SJCRH30 (cell line): Measurements from ENCODE around the gene TRABD2A. TPM values are rescaled to one million over a fixed set of nuclear protein-coding genes. Genes with fewer than 3 reads are reported as not detected.

Source experiments
- DNase-seq, 2 experiments: peaks; one replicate each; pipeline ENCODE4 v3.0.0-alpha.2; 2015 to 2020
- H3K27ac ChIP-seq: fragments of 250-450 bp; sonication (Bioruptor Pico); 2 replicates; pipeline ENCODE4 v1.5.1; 2020; ENCODE audit warnings: mild to moderate bottlenecking, moderate library complexity
- H3K27me3 ChIP-seq: fragments of 250-450 bp; sonication (Bioruptor Pico); 2 replicates; pipeline ENCODE4 v1.5.1; 2020; ENCODE audit warnings: mild to moderate bottlenecking, moderate library complexity
- H3K36me3 ChIP-seq: fragments of 250-450 bp; sonication (Bioruptor Pico); 2 replicates; pipeline ENCODE4 v1.5.1; 2020; ENCODE audit warnings: mild to moderate bottlenecking, moderate library complexity
- H3K4me1 ChIP-seq: fragments of 250-450 bp; sonication (Bioruptor Pico); 2 replicates; pipeline ENCODE4 v1.5.1; 2020; ENCODE audit warnings: mild to moderate bottlenecking, moderate library complexity
- H3K4me3 ChIP-seq: fragments of 250-450 bp; sonication (Bioruptor Pico); 2 replicates; pipeline ENCODE4 v1.5.1; 2020; ENCODE audit warnings: mild to moderate bottlenecking, moderate library complexity
- H3K9me3 ChIP-seq: fragments of 250-450 bp; sonication (Bioruptor Pico); replicated peaks from 2 replicates; pipeline ENCODE4 v1.5.1; 2020; ENCODE audit warnings: mild to moderate bottlenecking, moderate library complexity
- total RNA-seq: library from RNA; depleted of rRNA; stranded (reverse); fragments of >200 nt; shearing (Covaris generic); gene quantifications from 2 replicates; pipeline ENCODE4 v1.2.3, GENCODE V29; 2014

The TRABD2A gene
- total RNA-seq, 1 experiment from 2014 or later = 1.4 TPM

GRCh38 chr2:84894758-84895520 is 14.1 kb upstream of the TRABD2A start:
- Histone ChIP-seq H3K9me3 (no peaks in the 10 kb centered on the region), H3K36me3 (no peaks in the 10 kb centered on the region), H3K27ac (peak overlapping the region; percentile 53), H3K27me3 (no peaks in the 10 kb centered on the region), H3K4me3 (peak overlapping the region; percentile 3; the same call in 1 of the 2 replicates), H3K4me1 (peaks cover 33% of the 10 kb centered on the region)
- peak; percentile 59 to 77 for DNase-seq

- no peak for DNase-seq
Measured at GRCh38 chr2:84894131-84894586, 13.3 kb upstream of the TRABD2A start.

DNA sequence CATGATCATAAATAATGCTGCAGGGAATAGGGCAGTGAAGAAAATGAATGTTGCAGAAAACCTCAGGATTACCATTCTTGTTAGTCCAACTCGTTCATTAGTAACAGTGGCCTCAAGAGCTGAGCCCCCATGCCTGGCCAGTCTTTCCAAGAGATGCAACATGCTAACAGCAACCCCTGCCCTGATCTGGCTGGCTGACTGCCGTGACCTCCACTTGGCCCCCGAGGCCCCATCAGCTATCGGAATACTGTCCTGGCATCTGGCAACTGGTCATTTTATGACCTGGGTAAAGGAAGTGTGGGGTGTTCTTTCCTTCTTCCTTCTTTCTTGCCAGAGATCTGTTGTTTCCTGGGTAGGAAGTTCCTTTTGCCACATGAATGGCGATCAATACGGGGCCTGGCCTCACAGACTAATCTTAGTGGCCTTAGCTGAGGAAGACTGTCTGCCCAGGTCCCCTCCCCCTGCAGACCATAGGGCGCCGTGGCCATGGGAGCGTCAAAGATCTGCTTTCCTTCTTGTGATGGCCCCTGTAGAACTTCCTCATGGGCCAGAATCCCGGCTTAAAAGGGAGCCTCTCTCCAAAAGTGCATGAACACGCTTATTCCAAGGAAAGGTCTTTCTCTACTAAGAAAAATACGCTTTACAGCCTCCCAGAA is 10.6 kb upstream of the TRABD2A start:
- no peak overlapping the region for H3K27ac ChIP-seq
- DNase-seq = no peak
- H3K27me3 ChIP-seq = peaks cover 4% of the 10 kb centered on the region; the same call in 1 of the 2 replicates
- H3K4me1 ChIP-seq = peaks cover 7% of the 10 kb centered on the region
- no peaks in the 10 kb centered on the region for H3K36me3 ChIP-seq
- no peaks in the 10 kb centered on the region for H3K9me3 ChIP-seq
- H3K4me3 ChIP-seq = no peak overlapping the region

More at GRCh38 chr2:84894131-84894586, 13.3 kb upstream of the TRABD2A start:
- Histone ChIP-seq H3K4me1 (peaks cover 26% of the 10 kb centered on the region), H3K27ac (no peak overlapping the region; the same call in 1 of the 2 replicates), H3K36me3 (no peaks in the 10 kb centered on the region), H3K27me3 (no peaks in the 10 kb centered on the region), H3K4me3 (no peak overlapping the region), H3K9me3 (no peaks in the 10 kb centered on the region)

DNA sequence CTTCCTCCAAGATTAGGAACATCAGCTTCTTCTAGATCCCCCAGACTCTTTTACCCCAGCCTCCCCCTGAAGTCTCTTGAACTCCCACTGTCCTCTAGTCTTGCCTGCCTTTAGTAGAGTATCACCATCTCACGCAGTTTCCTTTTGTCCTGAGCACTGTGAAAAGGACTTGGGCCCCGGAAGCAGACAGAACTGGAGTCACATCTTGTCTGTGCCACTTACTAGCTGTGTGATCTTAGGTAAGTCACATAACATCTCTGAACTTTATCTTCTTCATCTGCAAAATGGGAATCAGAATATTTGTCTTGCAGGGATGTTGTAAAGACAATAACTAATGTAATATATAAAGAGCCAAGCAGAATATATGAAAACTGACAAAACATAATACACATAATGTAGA is 8.4 kb upstream of the TRABD2A start:
- Histone ChIP-seq H3K4me1 (no peaks in the 10 kb centered on the region), H3K27ac (no peak overlapping the region), H3K36me3 (no peaks in the 10 kb centered on the region), H3K4me3 (no peak overlapping the region), H3K9me3 (no peaks in the 10 kb centered on the region), H3K27me3 (peaks cover 4% of the 10 kb centered on the region; the same call in 1 of the 2 replicates)
- no peak for DNase-seq

GRCh38 chr2:84888401-84889276 is 7.8 kb upstream of the TRABD2A start:
- Histone ChIP-seq H3K4me3 (peak overlapping the region; percentile 21), H3K27me3 (peaks cover 11% of the 10 kb centered on the region; the same call in 1 of the 2 replicates), H3K36me3 (no peaks in the 10 kb centered on the region), H3K9me3 (no peaks in the 10 kb centered on the region), H3K4me1 (no peaks in the 10 kb centered on the region), H3K27ac (no peak overlapping the region)
- DNase-seq = no peak

DNA sequence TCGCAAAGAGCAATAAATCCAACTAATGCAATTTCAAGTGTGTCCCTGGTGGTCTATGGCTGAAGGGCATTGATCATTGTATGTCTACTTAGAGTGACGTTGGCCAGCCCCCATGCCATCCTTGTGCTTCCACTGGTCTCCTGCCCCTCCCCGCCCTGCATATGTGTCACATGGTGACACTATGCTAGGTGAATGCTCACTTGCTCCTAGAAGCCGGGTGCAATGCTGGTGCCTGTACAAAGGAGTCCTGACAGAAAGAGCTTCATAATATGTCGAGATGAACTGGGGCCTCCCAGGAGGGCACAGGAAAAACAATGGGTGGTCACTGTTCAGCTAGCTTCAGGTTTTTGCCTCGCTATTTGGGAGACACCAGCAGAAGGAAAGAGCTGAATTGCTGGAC is 5.9 kb upstream of the TRABD2A start:
- Histone ChIP-seq H3K36me3 (no peaks in the 10 kb centered on the region), H3K27me3 (peaks cover 11% of the 10 kb centered on the region; the same call in 1 of the 2 replicates), H3K27ac (no peak overlapping the region), H3K9me3 (no peaks in the 10 kb centered on the region), H3K4me1 (no peaks in the 10 kb centered on the region), H3K4me3 (no peak overlapping the region)
- DNase-seq = no peak

DNA sequence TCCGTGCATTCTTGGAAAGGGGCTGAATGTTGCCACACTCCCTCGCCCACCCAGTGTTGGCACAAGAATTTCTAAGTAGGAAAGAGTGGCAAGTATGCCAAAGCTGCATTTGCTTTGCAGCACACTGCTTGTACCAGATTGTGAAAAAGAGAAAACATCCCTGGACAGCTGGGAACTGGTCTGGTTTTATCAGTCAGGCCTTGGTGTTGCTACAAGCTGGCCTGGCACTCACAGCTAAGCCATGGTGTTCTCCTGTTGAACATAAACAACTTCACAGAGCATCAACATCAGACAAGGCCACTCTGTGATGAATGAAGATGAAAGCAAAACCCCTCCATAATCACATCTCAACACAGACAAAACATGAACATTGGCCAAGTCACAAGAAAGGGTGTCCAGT is 4.2 kb upstream of the TRABD2A start:
- Histone ChIP-seq H3K4me1 (no peaks in the 10 kb centered on the region; the same call in 1 of the 2 replicates), H3K27ac (no peak overlapping the region), H3K27me3 (peaks cover 21% of the 10 kb centered on the region), H3K9me3 (no peaks in the 10 kb centered on the region), H3K4me3 (no peak overlapping the region), H3K36me3 (no peaks in the 10 kb centered on the region)
- no peak for DNase-seq

GRCh38 chr2:84884449-84884848 is 3.6 kb upstream of the TRABD2A start:
- peaks cover 23% of the 10 kb centered on the region for H3K27me3 ChIP-seq

GRCh38 chr2:84882775-84883550 is 2.1 kb upstream of the TRABD2A start:
- Histone ChIP-seq H3K27me3 (peaks cover 23% of the 10 kb centered on the region), H3K4me3 (no peak overlapping the region), H3K4me1 (no peaks in the 10 kb centered on the region; the same call in 1 of the 2 replicates), H3K27ac (no peak overlapping the region), H3K36me3 (no peaks in the 10 kb centered on the region), H3K9me3 (no peaks in the 10 kb centered on the region)
- no peak for DNase-seq

More at GRCh38 chr2:84884449-84884848, 3.6 kb upstream of the TRABD2A start:
- Histone ChIP-seq H3K9me3 (no peaks in the 10 kb centered on the region), H3K27ac (no peak overlapping the region), H3K4me1 (no peaks in the 10 kb centered on the region; the same call in 1 of the 2 replicates), H3K36me3 (no peaks in the 10 kb centered on the region), H3K4me3 (no peak overlapping the region)
- DNase-seq = no peak

DNA sequence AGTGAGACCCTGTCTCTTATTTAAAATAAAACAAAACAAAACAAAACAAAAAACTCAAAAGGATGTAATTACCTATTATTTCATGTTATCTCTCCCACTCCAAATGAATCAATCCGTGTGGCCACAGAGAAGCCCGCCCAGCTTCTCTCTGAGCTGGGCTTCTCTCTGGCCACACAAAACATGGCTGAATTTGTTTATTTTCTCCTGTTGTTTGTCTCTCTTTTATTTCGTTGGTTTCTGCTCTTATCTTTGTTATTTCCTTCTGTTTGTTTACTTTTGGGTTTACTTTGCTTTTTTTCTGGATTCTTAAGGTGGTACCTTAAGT is 1.5 kb upstream of the TRABD2A start:
- Histone ChIP-seq H3K27me3 (peaks cover 23% of the 10 kb centered on the region), H3K4me3 (peak overlapping the region; percentile 51; the same call in 1 of the 2 replicates), H3K27ac (no peak overlapping the region), H3K36me3 (no peaks in the 10 kb centered on the region), H3K9me3 (no peaks in the 10 kb centered on the region), H3K4me1 (no peaks in the 10 kb centered on the region; the same call in 1 of the 2 replicates)
- no peak for DNase-seq

DNA sequence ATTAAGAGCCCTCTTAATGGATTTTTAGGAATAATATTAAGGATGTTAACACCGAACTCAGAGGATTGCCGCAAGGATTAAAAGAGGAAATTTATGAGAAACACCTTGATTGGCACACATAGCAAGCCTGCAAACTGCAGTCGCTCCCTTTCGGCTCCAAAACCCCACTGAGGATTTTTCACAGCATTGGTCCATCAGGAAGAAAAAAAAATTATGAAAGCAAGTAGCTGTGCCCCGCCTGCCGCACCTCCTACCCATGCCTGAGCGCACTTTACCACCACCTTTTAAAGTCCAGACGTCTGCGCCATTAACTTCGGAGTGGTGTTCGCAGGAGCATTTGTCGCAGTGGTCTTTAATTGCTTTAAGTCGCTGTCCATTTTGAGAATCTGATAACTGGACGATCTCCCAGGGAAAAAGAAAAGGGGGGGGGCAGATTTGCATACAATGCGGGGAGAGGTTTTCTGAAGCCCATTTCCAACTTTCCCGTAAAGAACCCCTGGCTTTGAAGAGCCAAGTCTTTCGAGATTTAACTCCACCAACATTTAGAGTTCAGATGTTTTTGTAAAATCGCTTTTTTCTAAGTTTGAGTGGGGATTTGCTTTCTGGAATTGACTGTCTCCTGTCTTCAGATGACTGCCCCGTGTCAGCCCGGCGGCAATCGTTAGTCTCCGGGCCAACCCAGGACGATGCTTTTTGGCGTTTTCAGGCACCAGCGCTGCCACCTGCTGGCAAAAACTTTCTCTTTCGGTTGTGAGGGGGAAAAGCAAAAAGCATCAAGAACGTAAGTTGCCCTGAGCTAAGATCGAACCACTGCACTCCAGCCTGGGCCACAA is 913 bp upstream of the TRABD2A start:
- Histone ChIP-seq H3K9me3 (no peaks in the 10 kb centered on the region), H3K4me3 (peak overlapping the region; percentile 51), H3K36me3 (no peaks in the 10 kb centered on the region), H3K27me3 (peaks cover 21% of the 10 kb centered on the region), H3K27ac (no peak overlapping the region), H3K4me1 (no peaks in the 10 kb centered on the region; the same call in 1 of the 2 replicates)
- DNase-seq = peak; percentile 82 to 90

DNA sequence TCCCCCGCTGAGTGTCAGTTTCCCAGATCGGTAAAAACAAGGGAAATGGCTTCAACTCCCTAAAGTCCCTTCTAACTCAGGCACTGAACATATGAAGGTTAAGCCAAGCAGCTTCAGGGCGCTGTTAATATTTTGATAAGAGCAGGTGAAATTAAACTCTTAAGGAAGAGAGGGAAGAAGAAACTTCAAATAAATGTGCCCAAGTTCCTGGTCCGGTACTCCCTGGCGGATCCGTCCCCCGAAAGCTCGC is 564 bp downstream of the TRABD2A start:
- Histone ChIP-seq H3K36me3 (no peaks in the 10 kb centered on the region), H3K4me1 (no peaks in the 10 kb centered on the region; the same call in 1 of the 2 replicates), H3K9me3 (no peaks in the 10 kb centered on the region), H3K4me3 (no peak overlapping the region), H3K27me3 (peaks cover 21% of the 10 kb centered on the region), H3K27ac (no peak overlapping the region)
- no peak for DNase-seq

- peaks cover 21% of the 10 kb centered on the region for H3K27me3 ChIP-seq
- no peaks in the 10 kb centered on the region for H3K9me3 ChIP-seq
- no peaks in the 10 kb centered on the region; the same call in 1 of the 2 replicates for H3K4me1 ChIP-seq
- no peak overlapping the region for H3K4me3 ChIP-seq
- no peaks in the 10 kb centered on the region for H3K36me3 ChIP-seq
- H3K27ac ChIP-seq = no peak overlapping the region
- no peak for DNase-seq
Measured at GRCh38 chr2:84879584-84880394, 1.1 kb downstream of the TRABD2A start.
